Myocyte (in vitro differentiated cells): ENCODE data around the gene SMTNL1. TPM values are rescaled to one million over a fixed set of nuclear protein-coding genes. Genes with fewer than 3 reads are reported as not detected.
A peak's percentile ranks its signal among the peaks of the same experiment; 100 is the strongest.

ENCODE experiments used
- DNase-seq: peaks from one replicate; pipeline ENCODE4 v3.0.0-alpha.2; 2012; ENCODE audit warnings: low read depth
- total RNA-seq: library from RNA; depleted of rRNA; stranded (reverse); fragments of >200 nt; gene quantifications from 2 replicates; pipeline ENCODE4 v1.2.3, GENCODE V29; 2014

The SMTNL1 gene
- total RNA-seq, 1 donor from 2014 or later, result 0.21 TPM

DNA sequence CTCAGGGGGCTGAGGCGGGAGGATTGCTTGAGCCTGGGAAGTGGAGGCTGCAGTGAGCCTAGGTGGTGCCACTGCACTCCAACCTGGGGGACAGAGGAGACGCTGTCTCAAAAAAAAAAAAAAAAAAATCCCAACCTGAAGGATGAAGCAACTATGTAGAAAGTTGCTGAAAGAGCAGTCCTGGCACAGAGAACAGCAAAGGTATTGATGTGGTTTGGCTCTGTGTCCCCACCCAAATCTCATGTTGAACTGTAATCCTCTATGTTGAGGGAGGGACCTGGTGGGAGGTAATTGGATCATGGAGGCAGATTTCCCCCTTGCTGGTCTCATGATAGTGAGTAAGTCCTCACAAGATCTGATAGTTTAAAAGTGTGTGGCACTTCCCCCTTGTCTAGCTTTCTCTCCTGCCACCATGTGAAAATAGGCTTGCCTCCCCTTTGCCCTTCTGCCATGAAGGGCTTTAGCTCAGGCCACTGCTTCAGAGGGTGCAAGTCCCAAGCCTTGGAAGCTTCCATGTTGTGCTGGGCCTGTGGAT lies 49.4 kb downstream of the SMTNL1 start:
- no peak for DNase-seq

- DNase-seq, result no peak
Measured at GRCh38 chr11:57588046-57588710, 50.8 kb downstream of the SMTNL1 start.

- no peak for DNase-seq
Measured at GRCh38 chr11:57596266-57596885, 59.0 kb downstream of the SMTNL1 start.

DNA sequence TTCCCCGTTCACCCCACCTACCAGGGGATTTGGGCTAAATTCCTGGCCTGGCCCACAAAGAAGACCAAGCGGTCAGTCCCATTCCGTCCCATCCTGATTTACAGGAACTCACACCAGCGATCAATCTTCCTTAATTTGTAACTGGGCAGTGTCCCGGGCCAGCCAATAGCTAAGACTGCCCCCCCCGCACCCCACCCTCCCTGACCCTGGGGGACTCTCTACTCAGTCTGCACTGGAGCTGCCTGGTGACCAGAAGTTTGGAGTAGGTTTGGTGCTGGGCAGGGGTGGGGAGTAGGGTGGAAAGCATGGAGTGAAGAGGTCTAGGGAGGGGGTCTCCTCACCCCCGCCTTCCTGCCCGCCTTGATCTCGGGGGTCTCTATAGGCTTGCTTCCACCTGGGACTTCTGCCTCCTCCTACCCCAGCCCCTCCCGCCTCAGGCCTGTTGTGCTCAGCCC lies 60.1 kb downstream of the SMTNL1 start, which contains the start of gene SERPING1:
SERPING1 (plus strand) TSS at position 225 of the 455 bp plus-strand sequence. CDS start 586 bp downstream, outside the sequence.
- no peak for DNase-seq

- peak; percentile 24 for DNase-seq
Measured at GRCh38 chr11:57597916-57598830, 60.8 kb downstream of the SMTNL1 start.

DNA sequence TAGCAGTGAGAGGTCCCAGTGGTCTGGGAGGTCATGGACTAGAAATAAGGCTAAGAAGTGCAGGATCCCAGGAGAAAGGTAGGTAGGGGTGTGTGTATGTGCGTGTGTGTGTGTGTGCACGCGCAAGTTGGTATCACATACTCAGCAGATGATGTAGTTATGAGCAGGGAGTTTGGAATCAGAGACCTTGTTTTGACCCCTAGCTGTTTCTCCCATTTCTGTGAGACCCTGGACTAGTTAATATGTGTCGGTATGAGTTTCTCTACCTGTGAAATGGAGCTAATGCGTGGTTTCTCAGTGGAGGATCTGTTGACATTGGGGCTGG lies 61.4 kb downstream of the SMTNL1 start:
- no peak for DNase-seq

DNA sequence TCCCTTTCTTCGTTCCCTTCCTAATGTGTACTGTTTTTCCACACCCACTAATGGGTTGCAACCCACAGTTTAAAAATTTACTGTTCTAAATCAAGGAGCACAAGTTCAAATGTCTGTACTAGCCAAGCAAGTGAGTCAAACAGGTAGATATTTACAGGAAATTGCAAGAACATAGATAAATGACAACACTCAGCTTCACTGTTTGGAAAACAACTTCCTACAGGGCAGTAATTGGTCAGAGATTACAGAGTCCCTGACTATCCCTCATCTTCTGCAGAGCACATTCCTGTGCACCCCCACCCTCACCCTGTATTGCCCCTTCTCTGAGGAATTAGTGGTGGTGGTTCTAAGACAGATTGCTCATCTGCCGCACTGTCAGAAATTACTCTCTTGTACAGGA lies 62.0 kb downstream of the SMTNL1 start:
- DNase-seq, result no peak

Other genes with a start within 250 kb of the SMTNL1 start
- gene TNKS1BP1, start 212.6 kb upstream of the SMTNL1 start, total RNA-seq, result 75.6 and 86.1 TPM in 2 replicates
- 81.9 and 90.8 TPM in 2 replicates for gene SSRP1, start 201.7 kb upstream of the SMTNL1 start, total RNA-seq
- gene P2RX3, start 199.2 kb upstream of the SMTNL1 start, total RNA-seq, result not detected in 2 replicates
- not detected in 2 replicates for gene PRG3, start 156.4 kb upstream of the SMTNL1 start, total RNA-seq
- gene PRG2, start 146.9 kb upstream of the SMTNL1 start, total RNA-seq, result not detected in 2 replicates
- 21.6 and 21.9 TPM in 2 replicates for gene SLC43A3, start 110.5 kb upstream of the SMTNL1 start, total RNA-seq
- 0.53 and 0.94 TPM in 2 replicates for gene RTN4RL2, start 77.1 kb upstream of the SMTNL1 start, total RNA-seq
- gene SLC43A1, start 21.9 kb upstream of the SMTNL1 start, total RNA-seq, result 9.1 and 11.0 TPM in 2 replicates
- gene TIMM10, start 6.8 kb upstream of the SMTNL1 start, total RNA-seq, result 24.0 and 31.2 TPM in 2 replicates
- gene UBE2L6, start 30.1 kb downstream of the SMTNL1 start, total RNA-seq, result 31.1 and 36.8 TPM in 2 replicates
- gene SERPING1, start 60.1 kb downstream of the SMTNL1 start, total RNA-seq, result 4.1 TPM in 2 replicates
- 1.2 and 2.2 TPM in 2 replicates for gene YPEL4, start 112.3 kb downstream of the SMTNL1 start, total RNA-seq
- 12.3 and 14.3 TPM in 2 replicates for gene CLP1, start 120.2 kb downstream of the SMTNL1 start, total RNA-seq
- gene ZDHHC5, start 130.5 kb downstream of the SMTNL1 start, total RNA-seq, result 42.8 and 47.4 TPM in 2 replicates
- gene MED19, start 174.6 kb downstream of the SMTNL1 start, total RNA-seq, result 24.2 and 31.8 TPM in 2 replicates
- gene TMX2, start 175.0 kb downstream of the SMTNL1 start, total RNA-seq, result 61.8 and 76.4 TPM in 2 replicates
- 162 and 192 TPM in 2 replicates for gene SELENOH, start 203.9 kb downstream of the SMTNL1 start, total RNA-seq
- not detected in 2 replicates for gene BTBD18, start 214.2 kb downstream of the SMTNL1 start, total RNA-seq
- 98.3 and 99.4 TPM in 2 replicates for gene CTNND1, start 224.2 kb downstream of the SMTNL1 start, total RNA-seq